ENCODE results near the gene ZNF43.
"Not testable (repeated sequence)": the region's sequence is repeated elsewhere in the genome, so short reads cannot be mapped to it uniquely, and the experiment has no call there.

ZNF43 gene

GRCh38 chr19:21789466-21790085 lies 46.4 kb downstream of the ZNF43 start:
- DNase-seq = no peak

- no peak for DNase-seq
Measured at GRCh38 chr19:21786936-21787335, 49.0 kb downstream of the ZNF43 start.

- DNase-seq = not testable (repeated sequence)
Measured at GRCh38 chr19:21775792-21776191, 60.2 kb downstream of the ZNF43 start.

GRCh38 chr19:21767065-21767800 lies 68.7 kb downstream of the ZNF43 start, which contains the start of gene ZNF100:
TSS of gene ZNF100 (minus strand) at chr19:21767579. CDS start at chr19:21767429, 150 bp downstream.
- peak; percentile 81 for DNase-seq

GRCh38 chr19:21766705-21767064 lies 69.3 kb downstream of the ZNF43 start:
- DNase-seq = not testable (repeated sequence)

- no peak for DNase-seq
Measured at GRCh38 chr19:21765151-21765550, 70.8 kb downstream of the ZNF43 start.

GRCh38 chr19:21761547-21761946 lies 74.4 kb downstream of the ZNF43 start:
- not testable (repeated sequence) for DNase-seq

- no peak for DNase-seq
Measured at GRCh38 chr19:21758296-21758695, 77.7 kb downstream of the ZNF43 start.

- DNase-seq = not testable (repeated sequence)
Measured at GRCh38 chr19:21755555-21755954, 80.4 kb downstream of the ZNF43 start.

Data from NCI-H1048 (cell line).